GM12891 (cell line): ENCODE results near the gene SPATA9.

Experiments
- DNase-seq: peaks from one replicate; pipeline ENCODE4 v3.0.0; 2011; ENCODE audit warnings: low spot score; ENCODE audit not compliant: insufficient read length
- FAIRE-seq: peaks from 2 replicates; lab custom pipeline; 2011; peaks lifted over from hg19 to GRCh38; lab: Jason Lieb, UNC
- PAX5 ChIP-seq: IDR thresholded peaks from 2 replicates; pipeline ENCODE4 v1.6.1; 2011; ENCODE audit warnings: low read length, moderate library complexity, mild to moderate bottlenecking; ENCODE audit not compliant: insufficient read depth, severe bottlenecking
- POLR2A ChIP-seq: IDR thresholded peaks from 2 replicates; pipeline ENCODE4 v1.6.1; 2011; ENCODE audit warnings: low read depth, low read length, control low read depth
- POLR2AphosphoS5 ChIP-seq: IDR thresholded peaks from 2 replicates; pipeline ENCODE4 v1.6.1; 2011; ENCODE audit warnings: low read depth, low read length, control low read depth
- POU2F2 ChIP-seq: IDR thresholded peaks from 2 replicates; pipeline ENCODE4 v1.6.1; 2011; ENCODE audit warnings: low read depth, mild to moderate bottlenecking, control low read depth, low read length, moderate library complexity
- SPI1 ChIP-seq: IDR thresholded peaks from 2 replicates; pipeline ENCODE4 v1.6.1; 2011; ENCODE audit warnings: low read depth, low read length, control low read depth
- TAF1 ChIP-seq: IDR thresholded peaks from 2 replicates; pipeline ENCODE4 v1.6.1; 2011; ENCODE audit warnings: low read depth, low read length, control low read depth

SPATA9 gene

DNA sequence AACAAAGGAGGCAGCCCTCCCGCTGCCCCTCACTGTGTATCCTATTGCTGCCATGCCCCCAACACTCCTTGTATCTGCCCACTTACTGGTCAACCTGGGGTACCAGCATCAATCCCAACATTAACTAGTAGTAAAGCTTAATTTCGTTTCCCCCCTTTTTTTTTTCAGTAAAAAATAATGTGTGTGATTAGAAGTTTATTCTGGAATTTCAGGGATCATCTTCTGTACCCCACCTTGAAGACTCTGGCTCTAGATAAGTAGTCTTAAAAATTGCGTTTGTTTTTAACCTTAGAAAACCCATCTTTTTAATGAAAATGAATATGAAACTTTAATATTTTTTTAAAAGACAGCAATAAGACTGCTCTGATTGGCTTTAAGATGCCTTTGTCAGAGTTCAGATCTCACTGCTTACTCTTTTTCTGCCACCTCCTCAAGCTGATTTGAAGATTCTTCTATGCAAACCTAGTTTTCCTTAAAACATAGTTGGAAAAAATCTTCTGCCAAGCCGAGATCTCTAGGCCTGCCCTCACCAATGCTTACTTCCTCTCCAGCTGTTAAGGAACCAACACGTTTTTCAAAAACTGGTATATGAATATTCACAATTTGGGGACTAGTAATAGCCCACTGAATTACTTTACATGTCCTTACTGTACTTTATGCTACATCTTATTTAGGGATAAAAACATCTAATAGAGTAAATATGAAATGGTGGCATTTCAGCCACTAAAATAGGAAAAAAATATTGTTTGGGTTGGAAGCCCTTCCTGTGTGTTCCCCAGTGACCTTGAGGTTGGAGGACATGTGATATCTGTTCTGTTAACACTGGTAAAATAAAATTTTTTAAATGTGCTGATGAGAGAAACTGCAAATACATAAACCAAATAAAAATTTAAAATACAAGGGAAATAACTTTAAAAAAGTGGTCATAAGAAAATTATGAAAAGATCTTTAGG is 44.3 kb upstream of the SPATA9 start:
- TF ChIP-seq POLR2A = no peak; the same call in 1 of the 2 replicates
- peak; percentile 34; the same call in 1 of the 2 replicates for TF ChIP-seq SPI1
- no peak for FAIRE-seq
- DNase-seq = no peak

DNA sequence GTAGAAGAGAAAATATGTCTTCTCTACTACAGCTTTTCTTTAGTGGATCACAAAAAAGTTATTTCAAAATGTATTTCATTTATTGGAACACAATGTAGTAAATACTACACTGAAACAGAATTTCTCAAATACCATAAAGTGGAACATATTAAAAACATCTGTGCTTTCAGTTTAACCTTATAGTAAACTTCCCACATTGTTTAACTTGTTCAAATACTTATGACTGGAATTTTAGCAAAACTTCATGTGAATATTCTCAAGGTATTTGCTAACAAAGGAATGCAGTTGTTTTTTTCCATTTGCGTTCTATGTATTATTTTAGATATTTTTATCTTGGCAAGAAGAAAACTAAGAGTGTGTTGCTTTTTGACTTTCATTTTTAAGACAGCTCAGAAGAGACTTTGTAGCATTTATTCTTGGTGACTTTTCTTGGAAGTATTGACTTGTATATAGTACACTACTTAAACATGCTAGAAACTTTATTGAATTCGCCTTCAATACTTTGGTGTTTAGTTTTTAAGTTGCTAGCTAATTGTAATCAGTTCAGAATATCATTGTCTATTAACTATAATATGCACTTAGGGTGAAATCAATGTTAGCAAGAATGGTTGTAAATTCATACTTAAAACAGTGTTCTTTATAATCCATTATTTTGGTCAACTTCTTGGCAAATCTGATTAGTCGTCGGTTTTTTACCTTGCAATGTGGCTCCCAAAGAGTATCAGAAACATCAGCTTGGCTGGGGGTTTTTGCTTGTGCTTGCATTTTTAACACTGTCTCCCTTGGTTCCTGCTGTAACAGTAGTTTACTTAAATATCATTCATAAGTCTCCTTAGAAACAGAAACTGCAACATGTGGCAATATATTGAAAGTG is 43.4 kb upstream of the SPATA9 start:
- TF ChIP-seq TAF1 = no peak
- no peak for TF ChIP-seq POU2F2
- no peak for TF ChIP-seq SPI1
- no peak for TF ChIP-seq POLR2A
- no peak for TF ChIP-seq POLR2AphosphoS5
- TF ChIP-seq PAX5 = no peak
- DNase-seq (no peak), FAIRE-seq (no peak)

DNA sequence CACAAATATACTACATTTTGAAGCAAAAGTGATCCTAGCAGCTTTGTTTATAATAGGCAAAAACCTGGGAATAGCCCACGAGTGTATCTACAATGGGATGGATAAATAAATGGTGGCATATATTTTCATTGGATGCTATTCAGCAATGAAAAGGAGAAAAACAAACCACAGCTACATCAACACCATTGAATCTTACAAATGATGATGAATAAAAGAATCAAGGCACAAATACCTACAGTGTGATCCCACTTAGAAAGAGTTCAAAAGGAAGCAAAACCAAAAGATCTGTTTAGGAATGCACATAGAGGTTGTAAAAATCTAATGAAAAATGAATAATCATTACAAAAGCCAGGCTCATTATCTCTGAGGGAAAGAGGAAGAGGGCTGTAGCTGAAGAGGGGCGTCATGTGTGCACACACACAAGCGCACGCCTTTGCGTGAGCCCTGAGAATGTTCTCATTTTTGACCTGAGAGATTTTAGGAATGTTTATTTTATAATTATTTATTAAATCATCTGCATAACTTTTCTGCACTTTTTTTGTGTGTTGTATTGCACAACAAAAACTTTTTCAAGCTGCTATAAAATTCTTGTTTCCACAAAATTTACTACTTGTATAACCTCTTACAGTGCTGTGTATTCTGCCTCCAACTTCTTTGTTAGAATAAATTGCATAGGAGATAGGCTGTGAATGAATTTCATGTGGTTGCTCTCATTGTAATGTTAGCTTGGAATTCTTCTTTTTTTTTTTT is 42.5 kb upstream of the SPATA9 start:
- FAIRE-seq (no peak), DNase-seq (no peak)
- TF ChIP-seq POLR2AphosphoS5 (no peak), POLR2A (no peak), SPI1 (peak; percentile 63), TAF1 (no peak)

DNA sequence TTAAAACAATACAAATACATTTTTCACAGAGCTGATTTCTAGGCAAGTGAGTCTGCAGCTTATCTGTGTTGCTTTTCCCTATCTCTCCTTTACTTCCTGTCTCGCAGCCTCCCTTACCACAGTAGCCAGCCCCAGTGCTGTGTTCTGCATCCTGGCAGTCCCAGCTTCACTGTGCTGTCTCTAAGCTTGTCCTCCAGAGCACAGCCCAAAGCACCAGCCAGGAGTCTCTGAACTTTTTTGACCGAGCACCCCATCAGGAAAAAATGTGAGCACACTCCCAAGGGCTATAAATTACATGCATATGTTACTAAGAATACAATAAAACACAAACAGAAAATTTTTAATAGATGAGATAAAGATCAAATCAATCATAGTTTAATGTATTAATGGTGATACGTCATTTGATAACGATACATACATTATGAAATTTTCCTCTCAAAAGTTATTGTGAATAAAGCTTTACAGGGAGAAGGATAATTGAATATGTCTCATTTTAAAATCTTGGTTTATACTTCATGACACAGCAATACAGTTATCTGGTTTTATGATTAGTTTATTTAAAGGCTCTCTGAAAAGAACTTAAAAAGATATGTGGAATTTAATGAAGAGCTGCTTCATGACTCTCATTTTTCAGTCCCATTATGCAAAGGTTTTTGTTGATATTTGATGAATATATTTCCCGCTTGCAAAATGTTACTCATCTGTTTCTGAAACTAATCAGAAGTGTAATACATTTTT is 41.0 kb upstream of the SPATA9 start:
- FAIRE-seq (no peak), DNase-seq (no peak)
- TF ChIP-seq PAX5 (no peak), SPI1 (no peak), POU2F2 (no peak), POLR2AphosphoS5 (no peak), POLR2A (no peak), TAF1 (no peak)

DNA sequence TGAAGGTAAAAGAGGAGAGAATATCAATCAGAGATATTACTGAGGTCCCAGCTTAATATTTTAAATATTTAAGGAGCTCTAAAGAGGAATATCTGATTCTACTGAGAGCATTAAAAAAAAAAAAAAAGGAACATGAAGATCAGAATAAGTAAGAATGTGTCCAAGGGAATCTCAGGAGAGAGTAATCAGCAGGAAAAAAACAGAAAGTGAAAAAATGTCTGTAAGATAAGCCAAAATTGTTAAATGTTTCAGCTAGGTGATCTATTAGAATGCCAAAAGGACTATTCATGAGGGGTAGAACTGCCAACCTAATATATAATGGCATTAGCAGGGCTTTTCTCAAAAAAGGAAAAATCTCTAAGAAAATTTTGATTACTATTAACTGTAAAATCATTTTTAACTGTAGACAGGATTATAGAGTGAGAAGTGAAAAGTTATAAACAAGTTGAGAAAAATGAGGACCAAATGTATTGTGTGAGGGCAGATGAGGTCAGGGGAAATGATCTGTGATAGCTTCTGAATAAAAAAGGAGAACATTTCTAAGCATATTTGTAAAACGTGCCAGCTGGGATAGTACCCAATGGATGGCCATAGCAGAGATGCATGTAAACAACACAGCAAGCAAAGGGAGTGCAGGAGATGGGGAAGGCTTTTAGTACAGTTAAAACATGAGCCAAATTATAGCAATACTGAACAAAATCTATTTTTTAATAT is 38.9 kb upstream of the SPATA9 start:
- no peak for TF ChIP-seq SPI1
- no peak for TF ChIP-seq POLR2A
- no peak for TF ChIP-seq POLR2AphosphoS5
- no peak for TF ChIP-seq POU2F2
- no peak for TF ChIP-seq TAF1
- TF ChIP-seq PAX5 = no peak
- no peak for DNase-seq
- no peak for FAIRE-seq

DNA sequence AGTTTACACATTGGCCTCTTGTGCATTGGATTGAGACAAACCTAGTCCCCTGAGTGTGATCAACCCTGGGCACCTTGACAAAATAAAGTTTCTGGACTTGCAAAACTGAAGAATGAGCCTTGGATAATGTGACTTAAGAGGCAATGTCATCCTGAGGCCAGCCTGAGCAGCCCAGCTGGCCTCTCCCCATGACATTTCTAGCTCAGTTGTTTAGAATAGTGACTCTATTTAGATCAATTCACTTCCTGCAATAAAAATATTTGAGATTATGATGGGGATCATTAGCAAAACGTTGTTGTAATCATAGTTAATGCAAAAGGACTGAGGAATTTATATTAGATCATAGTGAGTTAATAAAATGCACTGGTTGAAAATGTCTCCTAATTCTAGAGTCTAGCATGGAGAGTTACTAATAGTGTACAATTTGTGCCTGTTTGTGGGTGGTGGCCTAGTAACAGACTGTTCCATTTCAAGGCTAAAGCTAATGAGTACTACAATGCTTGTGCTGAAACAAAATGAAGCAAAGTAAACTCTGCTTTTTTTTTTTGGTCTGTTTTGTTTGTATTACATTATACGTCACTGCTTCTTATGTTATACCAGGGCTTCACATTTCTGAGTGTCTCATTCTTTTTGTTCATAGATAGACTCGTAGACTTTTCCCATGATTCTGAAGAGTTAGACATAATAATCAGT is 37.4 kb upstream of the SPATA9 start:
- FAIRE-seq (no peak), DNase-seq (no peak)
- TF ChIP-seq POLR2A (no peak), SPI1 (no peak), POLR2AphosphoS5 (no peak), POU2F2 (no peak), TAF1 (no peak), PAX5 (no peak)

DNA sequence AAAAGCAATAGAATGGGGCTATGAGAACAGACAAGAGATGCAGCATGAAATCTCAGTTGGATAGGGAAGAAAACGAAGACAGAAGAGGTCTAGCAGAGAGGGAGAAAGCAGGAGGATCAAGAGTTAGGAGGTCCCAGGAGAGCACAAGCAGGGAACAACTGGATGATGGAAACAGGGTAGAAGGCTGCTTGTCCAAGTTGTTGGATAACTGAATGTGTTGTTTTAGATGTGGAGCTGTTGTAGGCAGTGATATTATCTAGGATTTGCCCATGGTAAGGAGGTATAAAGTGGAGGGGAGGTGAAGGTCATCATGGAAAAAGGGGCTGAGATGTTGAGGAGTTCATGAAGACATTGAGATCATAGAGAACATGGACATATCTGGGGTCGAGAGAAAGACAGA is 35.9 kb upstream of the SPATA9 start:
- FAIRE-seq (no peak), DNase-seq (no peak)
- TF ChIP-seq POLR2AphosphoS5 (no peak), PAX5 (no peak), POU2F2 (no peak)

DNA sequence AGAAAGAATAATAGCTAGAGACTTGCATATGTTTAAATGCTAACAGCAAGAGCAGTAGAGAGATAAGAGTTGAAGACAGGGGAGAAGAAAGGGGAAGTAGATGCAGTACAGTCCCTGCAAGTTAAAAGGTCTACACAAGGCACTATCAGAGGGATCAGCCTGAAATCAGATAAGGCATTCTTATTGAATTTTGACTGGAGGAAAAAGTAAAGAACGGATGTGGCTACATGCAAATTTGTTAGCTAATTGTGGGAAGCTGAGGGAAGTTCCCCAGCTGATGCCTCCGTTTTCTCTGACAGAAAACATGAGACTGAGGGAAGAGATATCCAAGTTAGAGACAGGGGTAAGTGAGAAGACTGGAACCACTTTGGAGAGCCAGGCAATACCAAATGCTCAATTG is 35.4 kb upstream of the SPATA9 start:
- no peak for DNase-seq

More for the DNA sequence above, 35.4 kb upstream of the SPATA9 start:
- TF ChIP-seq POLR2AphosphoS5 (no peak), TAF1 (no peak), SPI1 (peak; percentile 69), POLR2A (no peak), POU2F2 (peak; percentile 95), PAX5 (no peak)
- FAIRE-seq = peak; percentile 88
